MM.1S (cell line): ENCODE results near the gene IQGAP2.

Experiments
- DNase-seq: peaks from one replicate; pipeline ENCODE4 v3.0.0-alpha.2; 2015
- H2AFZ ChIP-seq: fragments of 300-600 bp; sonication (generic); 2 replicates; pipeline ENCODE4 v1.6.0; 2016; ENCODE audit warnings: antibody characterized with exemption, low read length
- H3F3A ChIP-seq: fragments of 300-600 bp; sonication (generic); 2 replicates; pipeline ENCODE4 v1.6.1; 2016; ENCODE audit warnings: mild to moderate bottlenecking, antibody characterized with exemption, low read length, moderate library complexity, mixed read lengths; ENCODE audit not compliant: insufficient read depth
- H3K27ac ChIP-seq: fragments of 300-600 bp; sonication (generic); 2 replicates; pipeline ENCODE4 v1.5.1; 2016; ENCODE audit warnings: mild to moderate bottlenecking, low read length
- H3K27me3 ChIP-seq: fragments of 300-600 bp; sonication (generic); replicated peaks from 2 replicates; pipeline ENCODE4 v1.6.0; 2016; ENCODE audit warnings: low read length; ENCODE audit not compliant: insufficient read depth
- H3K36me3 ChIP-seq: fragments of 300-600 bp; sonication (generic); replicated peaks from 2 replicates; pipeline ENCODE4 v1.6.1; 2016; ENCODE audit warnings: mild to moderate bottlenecking, low read length, mixed read lengths; ENCODE audit not compliant: insufficient read depth
- H3K4me1 ChIP-seq: fragments of 300-600 bp; sonication (generic); 2 replicates; pipeline ENCODE4 v1.6.1; 2016; ENCODE audit warnings: low read length, mixed read lengths
- H3K4me2 ChIP-seq: fragments of 300-600 bp; sonication (generic); 2 replicates; pipeline ENCODE4 v1.6.0; 2016; ENCODE audit warnings: low read depth, low read length
- H3K4me3 ChIP-seq: fragments of 300-600 bp; sonication (generic); 2 replicates; pipeline ENCODE4 v1.5.1; 2016; ENCODE audit warnings: low read length, mixed read lengths
- H3K79me2 ChIP-seq: fragments of 300-600 bp; sonication (generic); 2 replicates; pipeline ENCODE4 v1.6.1; 2016; ENCODE audit warnings: mixed run types, low read length, mixed read lengths
- H3K9ac ChIP-seq: fragments of 300-600 bp; sonication (generic); 2 replicates; pipeline ENCODE4 v1.6.1; 2016; ENCODE audit warnings: low read length, mixed read lengths
- H3K9me2 ChIP-seq: fragments of 300-600 bp; sonication (generic); replicated peaks from 2 replicates; pipeline ENCODE4 v1.6.1; 2016; ENCODE audit warnings: mild to moderate bottlenecking, low read length, mixed read lengths; ENCODE audit not compliant: insufficient read depth
- H3K9me3 ChIP-seq: fragments of 300-600 bp; sonication (generic); replicated peaks from 2 replicates; pipeline ENCODE4 v1.6.1; 2016; ENCODE audit warnings: mild to moderate bottlenecking, low read length, mixed read lengths; ENCODE audit not compliant: insufficient read depth
- H4K20me1 ChIP-seq: fragments of 300-600 bp; sonication (generic); 2 replicates; pipeline ENCODE4 v1.6.1; 2016; ENCODE audit warnings: mild to moderate bottlenecking, low read length, moderate library complexity, mixed read lengths; ENCODE audit not compliant: insufficient read depth
- CTCF ChIP-seq: fragments of 300-600 bp; sonication (generic); IDR thresholded peaks from 2 replicates; pipeline ENCODE4 v1.5.1; 2016; ENCODE audit warnings: antibody characterized with exemption, low read length, mixed read lengths
- EZH2 ChIP-seq: fragments of 300-600 bp; sonication (generic); optimal IDR thresholded peaks from 2 replicates; pipeline ENCODE3; 2017; ENCODE audit warnings: low read depth, mild to moderate bottlenecking, antibody characterized with exemption, low read length, mixed read lengths
- EZH2phosphoT487 ChIP-seq: fragments of 300-600 bp; sonication (generic); IDR thresholded peaks from 2 replicates; pipeline ENCODE4 v1.6.1; 2018; ENCODE audit warnings: antibody characterized with exemption, low read length

Gene IQGAP2

GRCh38 chr5:76443066-76443800, 40.1 kb downstream of the IQGAP2 start:
- Histone ChIP-seq H3K9me3 (no peaks in the 10 kb centered on the region), H2AFZ (no peak overlapping the region), H3K4me3 (no peak overlapping the region), H3K27ac (no peak overlapping the region), H3F3A (no peaks in the 10 kb centered on the region), H3K4me1 (no peaks in the 10 kb centered on the region), H3K4me2 (no peak overlapping the region), H3K36me3 (0 out of 2 replicates have a peak, but pooled peaks cover 8% of the 10 kb centered on the region), H4K20me1 (no peaks in the 10 kb centered on the region), H3K9ac (no peak overlapping the region), H3K79me2 (peaks cover 71% of the 10 kb centered on the region), H3K9me2 (no peaks in the 10 kb centered on the region), H3K27me3 (no peaks in the 10 kb centered on the region)
- TF ChIP-seq EZH2phosphoT487 (no peak), EZH2 (no peak), CTCF (no peak)
- DNase-seq = no peak

- no peak for DNase-seq
- Histone ChIP-seq H3K79me2 (peaks cover 57% of the 10 kb centered on the region), H3K9me3 (no peaks in the 10 kb centered on the region), H3K4me3 (no peak overlapping the region), H2AFZ (no peak overlapping the region), H3K27ac (no peak overlapping the region), H3K9me2 (no peaks in the 10 kb centered on the region), H3K36me3 (0 out of 2 replicates have a peak, but pooled peaks cover 3% of the 10 kb centered on the region), H3K27me3 (no peaks in the 10 kb centered on the region), H3F3A (no peaks in the 10 kb centered on the region), H4K20me1 (no peaks in the 10 kb centered on the region), H3K9ac (no peak overlapping the region), H3K4me2 (no peak overlapping the region), H3K4me1 (no peaks in the 10 kb centered on the region)
- TF ChIP-seq EZH2 (no peak), EZH2phosphoT487 (no peak), CTCF (no peak)
These were observed 42.0 kb downstream of the IQGAP2 start for GRCh38 chr5:76445063-76445462.

- DNase-seq = no peak
These were observed 42.7 kb downstream of the IQGAP2 start for GRCh38 chr5:76445830-76446229.

More at GRCh38 chr5:76445830-76446229, 42.7 kb downstream of the IQGAP2 start:
- Histone ChIP-seq H3K27me3 (no peaks in the 10 kb centered on the region), H3K9me2 (no peaks in the 10 kb centered on the region), H2AFZ (no peak overlapping the region), H3K9me3 (no peaks in the 10 kb centered on the region), H3K9ac (no peak overlapping the region), H3F3A (no peaks in the 10 kb centered on the region), H3K4me3 (no peak overlapping the region), H3K79me2 (peaks cover 57% of the 10 kb centered on the region), H3K36me3 (0 out of 2 replicates have a peak, but pooled peaks cover 3% of the 10 kb centered on the region), H3K27ac (no peak overlapping the region), H3K4me2 (no peak overlapping the region), H3K4me1 (peaks cover 3% of the 10 kb centered on the region; the same call in 1 of the 2 replicates), H4K20me1 (no peaks in the 10 kb centered on the region)
- TF ChIP-seq CTCF (no peak), EZH2 (no peak), EZH2phosphoT487 (no peak)
